MCF 10A (cell line): ENCODE data around the gene MVB12B. TPM values are rescaled to one million over a fixed set of nuclear protein-coding genes. Genes with fewer than 3 reads are reported as not detected.

Experiments used
- BruUV-seq: library from RNA; stranded (reverse); fragments of 400-500 nt; replicated peaks from 2 replicates; lab custom pipeline; 2021; lab: Mats Ljungman, UMichigan
- CTCF ChIA-PET: fragments of 300-600 bp; sonication (Branson Sonifier 250); formaldehyde crosslinking; extraction: SDS; loops from one replicate; lab custom pipeline; 2021; ENCODE audit warnings: antibody characterized with exemption, inconsistent platforms; lab: Yijun Ruan, JAX
- POLR2A ChIA-PET: fragments of 300-600, 350-650 bp; sonication (Branson Sonifier 250); formaldehyde crosslinking; extraction: SDS; loops from one replicate; lab custom pipeline; 2020; ENCODE audit warnings: antibody characterized with exemption, inconsistent platforms; lab: Yijun Ruan, JAX
- DNase-seq: peaks from one replicate; pipeline ENCODE4 v3.0.0-alpha.2; 2018; ENCODE audit not compliant: unreplicated experiment
- H3K27ac Mint-ChIP-seq: one replicate; pipeline ENCODE4 v1.8.0; 2022; ENCODE audit warnings: mild to moderate bottlenecking, low read depth, mixed read lengths; ENCODE audit not compliant: unreplicated experiment
- H3K27me3 Mint-ChIP-seq: one replicate; pipeline ENCODE4 v1.8.0; 2022; ENCODE audit warnings: mixed read lengths; ENCODE audit not compliant: insufficient read depth, unreplicated experiment
- H3K36me3 Mint-ChIP-seq: one replicate; pipeline ENCODE4 v1.8.0; 2022; ENCODE audit warnings: mild to moderate bottlenecking, moderate library complexity, mixed read lengths; ENCODE audit not compliant: insufficient read depth, unreplicated experiment
- H3K4me1 Mint-ChIP-seq: one replicate; pipeline ENCODE4 v1.8.0; 2022; ENCODE audit warnings: mixed read lengths; ENCODE audit not compliant: insufficient read depth, unreplicated experiment
- H3K4me3 Mint-ChIP-seq: one replicate; pipeline ENCODE4 v1.8.0; 2022; ENCODE audit warnings: mild to moderate bottlenecking, moderate library complexity, mixed read lengths; ENCODE audit not compliant: unreplicated experiment
- H3K9me3 Mint-ChIP-seq: one replicate; pipeline ENCODE4 v1.8.0; 2022; ENCODE audit warnings: mixed read lengths; ENCODE audit not compliant: unreplicated experiment
- intact Hi-C: fragments of 100-400 bp; cut with micrococcal nuclease; formaldehyde crosslinking; loops from 2 replicates; pipeline ENCODE4 v1.14.1; 2022
- total RNA-seq: library from RNA; stranded (reverse); gene quantifications from 2 replicates; pipeline ENCODE4 v1.2.3, GENCODE V29; 2022
- TF ChIP-seq, protein P1 (sequence below): fragments of 200-600 bp; IDR thresholded peaks from one replicate; pipeline ENCODE4 v1.8.0; 2022; ENCODE audit warnings: antibody characterized with exemption, mild to moderate bottlenecking; ENCODE audit not compliant: unreplicated experiment

MVB12B gene
- total RNA-seq, 1 experiment from 2014 or later, result 5.5 TPM

DNA sequence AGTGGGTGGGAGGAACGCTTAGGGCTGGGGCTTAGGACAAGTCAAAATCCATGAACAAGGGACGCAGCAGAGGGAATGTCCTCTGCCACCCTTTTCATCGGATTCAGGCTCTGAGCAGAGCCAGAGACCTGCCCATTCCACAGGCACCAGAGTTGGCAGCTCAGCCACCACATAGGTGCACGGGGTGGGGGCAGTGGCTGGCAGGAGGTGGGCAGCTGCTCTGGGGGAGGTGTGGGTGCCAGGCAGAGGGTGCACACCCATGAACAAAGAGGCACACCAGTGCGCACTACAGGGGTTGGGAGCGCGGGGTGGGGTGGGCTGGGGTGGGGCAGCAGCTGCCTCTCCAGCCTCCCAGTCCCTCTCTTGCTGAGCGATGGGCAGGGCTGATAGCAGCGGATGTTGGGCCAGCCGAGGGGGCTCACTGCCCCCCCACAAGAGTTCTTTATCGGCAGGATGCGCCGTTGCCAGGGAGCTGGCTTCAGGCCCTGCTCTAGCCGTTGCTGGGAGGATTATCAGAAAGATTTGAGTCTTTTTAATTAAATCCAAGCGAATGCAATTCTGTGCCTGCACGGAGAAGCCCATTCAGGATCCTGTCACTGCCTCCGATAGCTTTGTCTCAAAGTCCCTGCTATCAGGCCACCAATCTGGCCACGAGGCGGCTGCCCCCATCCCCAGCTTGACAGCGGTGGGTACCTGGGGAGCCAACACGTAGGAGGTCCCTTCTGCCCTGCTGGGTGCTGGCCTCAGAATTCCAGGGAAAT lies 222.8 kb downstream of the MVB12B start:
- Mint-ChIP-seq H3K27ac (no peak overlapping the region), H3K4me1 (no peaks in the 10 kb centered on the region), H3K36me3 (no peaks in the 10 kb centered on the region), H3K27me3 (no peaks in the 10 kb centered on the region), H3K4me3 (no peak overlapping the region), H3K9me3 (peaks cover 7% of the 10 kb centered on the region)
- no peak for DNase-seq
- intact Hi-C loops, result no loop called here
- BruUV-seq, result no TSS peak
- TF ChIP-seq, protein P1, sequence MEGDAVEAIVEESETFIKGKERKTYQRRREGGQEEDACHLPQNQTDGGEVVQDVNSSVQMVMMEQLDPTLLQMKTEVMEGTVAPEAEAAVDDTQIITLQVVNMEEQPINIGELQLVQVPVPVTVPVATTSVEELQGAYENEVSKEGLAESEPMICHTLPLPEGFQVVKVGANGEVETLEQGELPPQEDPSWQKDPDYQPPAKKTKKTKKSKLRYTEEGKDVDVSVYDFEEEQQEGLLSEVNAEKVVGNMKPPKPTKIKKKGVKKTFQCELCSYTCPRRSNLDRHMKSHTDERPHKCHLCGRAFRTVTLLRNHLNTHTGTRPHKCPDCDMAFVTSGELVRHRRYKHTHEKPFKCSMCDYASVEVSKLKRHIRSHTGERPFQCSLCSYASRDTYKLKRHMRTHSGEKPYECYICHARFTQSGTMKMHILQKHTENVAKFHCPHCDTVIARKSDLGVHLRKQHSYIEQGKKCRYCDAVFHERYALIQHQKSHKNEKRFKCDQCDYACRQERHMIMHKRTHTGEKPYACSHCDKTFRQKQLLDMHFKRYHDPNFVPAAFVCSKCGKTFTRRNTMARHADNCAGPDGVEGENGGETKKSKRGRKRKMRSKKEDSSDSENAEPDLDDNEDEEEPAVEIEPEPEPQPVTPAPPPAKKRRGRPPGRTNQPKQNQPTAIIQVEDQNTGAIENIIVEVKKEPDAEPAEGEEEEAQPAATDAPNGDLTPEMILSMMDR, result no peak
- ChIA-PET POLR2A (interaction anchor here (0.7 kb wide), 1 partner anchor 461 kb away, joined by 3 read pairs; no protein-coding TSS in a partner anchor), CTCF (interaction anchor here (4.5 kb wide), 1 partner anchor 49 kb away, joined by 27 read pairs; no protein-coding TSS in a partner anchor)

DNA sequence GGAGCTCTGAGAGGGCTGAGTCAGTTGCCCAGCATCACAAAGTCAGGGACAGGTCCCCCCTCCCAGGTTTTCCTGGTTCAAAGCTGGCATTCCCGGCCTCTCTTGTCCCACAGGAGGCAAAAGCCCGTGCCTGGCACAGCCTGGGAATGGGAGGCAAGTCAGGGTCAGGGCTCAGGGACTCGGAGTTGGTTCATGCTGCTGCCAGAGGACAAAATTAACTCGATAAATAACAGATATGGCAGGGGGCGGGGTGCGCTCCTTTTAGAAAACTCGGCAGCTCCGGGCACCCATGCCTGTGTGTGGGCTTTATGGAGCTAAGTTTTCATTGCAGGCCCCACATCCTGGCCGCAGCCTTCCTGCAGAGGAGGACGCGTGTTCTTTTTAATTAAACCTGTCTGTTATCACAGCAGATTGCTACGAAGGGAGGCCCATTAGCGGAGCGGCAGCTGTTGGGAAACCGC lies 224.3 kb downstream of the MVB12B start:
- DNase-seq, result no peak
- no TSS peak for BruUV-seq
- Mint-ChIP-seq H3K27me3 (no peaks in the 10 kb centered on the region), H3K9me3 (peaks cover 7% of the 10 kb centered on the region), H3K4me1 (no peaks in the 10 kb centered on the region), H3K4me3 (no peak overlapping the region), H3K36me3 (no peaks in the 10 kb centered on the region), H3K27ac (no peak overlapping the region)
- TF ChIP-seq, protein P1, result no peak
- ChIA-PET POLR2A (interaction anchor here (0.5 kb wide), 1 partner anchor 1102 kb away, joined by 4 read pairs; no protein-coding TSS in a partner anchor), CTCF (interaction anchor here (0.5 to 4.5 kb wide), 2 partner anchors 9 to 50 kb away, joined by 3 to 27 read pairs; no protein-coding TSS in a partner anchor)
- intact Hi-C loops, result no loop called here

DNA sequence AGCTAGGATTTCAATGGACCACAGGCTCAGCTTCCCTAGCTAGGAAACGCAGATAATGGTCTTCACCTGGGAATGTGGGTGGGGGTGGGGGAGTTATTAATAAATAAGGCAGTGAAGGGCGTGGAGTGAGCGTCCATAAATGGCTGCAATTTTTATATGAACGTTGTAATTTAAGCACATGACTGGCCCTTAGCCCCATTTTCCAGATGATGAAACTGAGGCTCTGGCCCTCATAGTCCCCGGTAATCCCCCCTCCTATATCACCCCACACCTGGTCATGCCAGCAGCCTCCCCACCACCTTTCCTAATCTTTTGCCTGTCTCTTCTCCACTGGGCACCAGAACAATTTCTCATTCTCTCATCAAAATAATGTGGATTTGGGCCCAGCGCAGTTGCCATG lies 225.2 kb downstream of the MVB12B start:
- ChIA-PET CTCF (interaction anchor here (0.6 to 4.5 kb wide), 5 partner anchors 27 to 1146 kb away, joined by 3 to 27 read pairs (median 5); no protein-coding TSS in a partner anchor), POLR2A (no interaction called here)
- DNase-seq, result no peak
- H3K27ac Mint-ChIP-seq, result no peak overlapping the region
- TF ChIP-seq, protein P1, result no peak
- H3K4me1 Mint-ChIP-seq, result no peaks in the 10 kb centered on the region
- BruUV-seq, result no TSS peak
- intact Hi-C loops, result no loop called here
- H3K4me3 Mint-ChIP-seq, result no peak overlapping the region
- no peaks in the 10 kb centered on the region for H3K27me3 Mint-ChIP-seq
- H3K9me3 Mint-ChIP-seq, result no peaks in the 10 kb centered on the region
- no peaks in the 10 kb centered on the region for H3K36me3 Mint-ChIP-seq

DNA sequence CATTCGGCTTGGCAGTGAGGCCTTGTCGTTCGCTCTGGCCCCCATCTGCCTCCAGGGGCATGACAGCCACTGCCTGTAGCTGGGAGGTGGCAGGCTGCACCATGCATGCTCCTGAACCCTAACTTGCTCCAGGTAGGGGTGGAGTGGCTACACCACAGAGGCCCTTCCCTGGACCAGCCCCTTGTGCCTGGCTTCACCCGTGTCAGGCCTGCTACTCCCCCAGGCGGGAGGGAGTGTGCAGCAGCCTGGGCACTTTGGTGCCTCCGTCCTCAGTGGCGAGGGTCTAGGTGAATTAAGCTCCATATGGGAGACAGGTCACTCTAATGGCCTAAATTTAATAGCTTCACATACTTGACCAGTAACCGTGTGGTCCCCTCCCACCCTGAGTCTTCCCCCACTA lies 227.7 kb downstream of the MVB12B start:
- DNase-seq, result no peak
- intact Hi-C loops, result no loop called here
- CTCF ChIA-PET, result interaction anchor here (0.6 to 7.1 kb wide), 7 partner anchors 10 to 181 kb away, joined by 3 to 217 read pairs (median 4); no protein-coding TSS in a partner anchor
- TF ChIP-seq, protein P1, result no peak
- no TSS peak for BruUV-seq
- POLR2A ChIA-PET, result interaction anchor here (0.5 kb wide), 1 partner anchor 111 kb away, joined by 3 read pairs; no protein-coding TSS in a partner anchor
- no peak overlapping the region for H3K27ac Mint-ChIP-seq
- no peaks in the 10 kb centered on the region for H3K36me3 Mint-ChIP-seq
- no peaks in the 10 kb centered on the region for H3K4me1 Mint-ChIP-seq
- no peak overlapping the region for H3K4me3 Mint-ChIP-seq
- peaks cover 5% of the 10 kb centered on the region for H3K27me3 Mint-ChIP-seq
- no peaks in the 10 kb centered on the region for H3K9me3 Mint-ChIP-seq
